Measurements from ENCODE around the gene CACNA1B.
A peak's percentile ranks its signal among the peaks of the same experiment; 100 is the strongest.
"Not testable (repeated sequence)": the region's sequence is repeated elsewhere in the genome, so short reads cannot be mapped to it uniquely, and the experiment has no call there.

Gene CACNA1B

DNA sequence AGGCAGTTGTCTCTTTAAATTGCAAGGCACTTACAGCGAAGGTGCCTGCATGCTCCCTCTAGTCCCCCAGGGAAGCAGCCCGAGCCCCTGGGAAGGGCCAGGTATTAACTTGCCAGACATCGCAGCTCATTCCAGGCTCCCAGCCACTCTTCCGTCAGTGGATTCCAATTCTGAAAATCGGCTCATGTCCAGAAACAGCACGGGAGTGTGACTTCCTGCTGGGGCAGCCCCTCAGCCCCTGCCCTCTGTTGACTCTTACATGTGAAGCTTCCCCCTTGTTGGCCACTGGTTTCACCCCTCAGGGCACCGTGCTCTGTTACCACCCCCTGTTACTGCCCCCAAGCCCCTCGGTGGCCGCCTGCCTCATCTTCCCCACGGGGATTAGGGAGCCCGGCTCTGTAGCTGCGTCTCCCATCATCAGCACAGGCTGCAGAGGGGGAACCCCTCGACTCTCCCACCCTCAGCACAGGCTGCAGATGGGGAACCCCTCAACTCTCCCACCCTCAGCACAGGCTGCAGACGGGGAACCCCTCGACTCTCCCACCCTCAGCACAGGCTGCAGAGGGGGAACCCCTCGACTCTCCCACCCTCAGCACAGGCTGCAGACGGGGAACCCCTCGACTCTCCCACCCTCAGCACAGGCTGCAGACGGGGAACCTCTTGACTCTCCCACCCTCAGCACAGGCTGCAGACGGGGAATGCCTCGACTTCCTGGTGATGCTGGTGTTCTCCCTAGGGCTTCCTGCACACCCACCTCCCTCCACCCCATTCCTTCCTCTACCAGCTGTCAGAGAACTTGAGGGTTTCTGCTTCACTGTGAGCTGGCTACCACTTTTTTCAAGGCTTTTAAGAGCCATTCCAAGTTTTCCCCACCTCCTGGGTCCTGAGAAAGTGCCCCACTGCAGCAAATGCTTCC lies 11.1 kb upstream of the CACNA1B start:
- DNase-seq (ENCODE audit: low spot score) = no peak

DNA sequence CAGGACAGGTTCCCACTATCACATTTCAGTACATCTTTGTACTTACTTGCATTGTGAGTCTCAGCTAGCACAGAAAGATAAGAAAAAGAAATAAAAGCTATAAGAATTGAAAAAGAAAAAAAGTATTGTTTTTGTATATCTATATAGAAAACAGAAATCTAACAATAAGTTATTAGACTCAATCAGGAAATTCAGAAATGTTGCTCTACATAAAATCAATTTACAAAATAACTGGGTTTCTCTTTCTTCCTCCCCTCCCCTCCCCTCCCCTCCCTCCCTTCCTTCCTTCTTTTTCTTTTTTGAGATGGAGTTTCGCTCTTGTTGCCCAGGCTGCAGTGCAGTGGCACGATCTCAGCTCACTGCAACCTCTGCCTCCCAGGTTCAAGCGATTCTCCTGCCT lies 7.2 kb upstream of the CACNA1B start:
- DNase-seq (ENCODE audit: low spot score) = no peak

DNA sequence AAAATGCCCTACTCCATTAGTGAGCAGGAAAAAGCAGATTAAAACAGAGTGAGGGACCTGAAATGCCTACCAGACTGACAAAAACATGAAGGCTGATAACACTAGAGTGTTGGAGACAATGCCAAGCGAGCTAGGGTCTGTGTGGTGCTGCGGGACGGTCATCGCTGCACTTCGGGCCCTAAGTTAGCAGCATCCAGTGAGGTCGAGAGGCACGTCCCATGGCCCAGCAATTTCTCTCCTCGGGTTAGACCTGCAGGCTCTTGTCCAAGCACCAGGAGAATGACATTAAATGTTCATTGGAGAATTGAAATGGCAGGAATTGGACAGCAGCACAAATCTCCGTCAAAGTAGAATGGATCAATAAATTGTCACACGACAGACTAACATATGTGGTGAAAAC lies 5.3 kb upstream of the CACNA1B start:
- no peak for DNase-seq (ENCODE audit: low spot score)

GRCh38 chr9:137873408-137873807 lies 4.2 kb upstream of the CACNA1B start:
- no peak for DNase-seq (ENCODE audit: low spot score)

DNA sequence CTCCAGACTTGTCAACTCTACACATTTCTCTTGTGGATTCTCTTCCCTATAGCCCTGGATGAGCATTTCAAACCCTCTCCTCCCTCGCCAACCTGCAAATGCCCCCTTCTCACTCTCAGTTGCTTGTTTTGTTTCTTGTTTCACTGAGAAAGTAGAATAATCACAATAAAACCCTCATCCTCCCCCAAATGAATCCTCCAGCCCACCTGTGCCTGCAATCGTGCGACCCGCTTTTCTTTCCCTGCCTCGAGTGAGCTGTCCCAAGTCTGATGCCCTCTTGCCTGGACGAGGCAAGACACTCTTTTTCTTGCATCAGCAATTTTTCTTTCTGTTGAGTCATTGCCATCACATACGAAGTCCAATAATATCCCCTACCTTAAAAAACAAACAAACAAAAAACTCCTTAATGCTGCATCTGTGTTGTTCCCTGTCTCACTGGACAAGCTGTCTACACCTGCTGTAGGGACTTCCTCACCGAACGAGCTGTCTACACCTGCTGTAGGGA lies 3.7 kb upstream of the CACNA1B start:
- DNase-seq (ENCODE audit: low spot score) = no peak

GRCh38 chr9:137875354-137875753 lies 2.2 kb upstream of the CACNA1B start:
- DNase-seq (ENCODE audit: low spot score) = no peak

GRCh38 chr9:137875846-137876245 lies 1.7 kb upstream of the CACNA1B start:
- DNase-seq (ENCODE audit: low spot score) = no peak

DNA sequence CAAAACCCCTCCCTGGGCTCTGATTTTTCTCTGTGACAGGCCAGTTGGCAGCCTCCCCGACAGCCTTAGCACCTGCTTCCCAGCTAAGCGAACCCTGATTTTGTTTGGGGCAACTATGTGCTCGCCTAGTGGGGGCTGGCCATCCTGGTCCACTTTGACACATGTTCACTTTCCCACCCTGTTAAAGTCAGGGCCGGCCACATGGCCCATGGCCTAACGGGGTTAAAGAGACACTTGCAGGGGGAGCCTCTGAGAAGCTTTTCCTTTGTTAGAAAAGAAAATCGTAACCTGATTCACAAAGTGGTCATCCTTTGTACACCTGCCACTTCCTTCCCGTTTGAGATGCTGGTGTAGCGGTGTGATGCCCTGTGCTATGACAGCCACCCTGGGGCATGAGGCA lies 1.3 kb upstream of the CACNA1B start:
- DNase-seq (ENCODE audit: low spot score) = no peak

DNA sequence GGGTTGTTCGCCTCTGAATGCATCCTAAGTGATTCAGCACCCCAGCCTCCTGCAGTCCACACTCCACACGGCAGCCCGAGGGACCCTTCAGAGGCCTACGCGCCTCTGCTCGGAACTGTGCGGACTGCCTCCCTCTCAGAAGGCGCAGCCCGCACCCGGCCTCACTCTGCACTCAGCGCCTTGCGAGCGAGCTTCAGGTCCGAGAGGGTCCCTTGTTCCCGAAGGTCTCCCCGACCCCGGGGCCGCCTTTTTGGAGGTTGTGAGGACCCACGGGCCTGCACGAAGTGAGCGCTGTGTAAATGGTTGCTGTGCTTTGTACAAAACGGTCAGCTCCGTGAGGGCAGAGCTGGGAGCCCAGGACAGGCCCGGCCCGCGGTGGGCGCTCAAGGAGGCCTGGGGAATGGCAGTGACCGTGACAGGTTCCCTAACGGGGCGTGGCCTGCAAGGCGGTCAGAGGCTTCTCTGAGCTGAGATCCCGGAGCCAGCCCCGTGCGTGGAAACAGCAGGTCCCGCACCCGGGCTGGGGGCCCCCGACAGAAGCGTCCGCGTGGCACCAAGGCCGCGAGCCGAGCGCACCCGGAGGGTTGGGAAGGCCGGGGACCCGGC lies 698 bp upstream of the CACNA1B start:
- no peak for DNase-seq (ENCODE audit: low spot score)

DNA sequence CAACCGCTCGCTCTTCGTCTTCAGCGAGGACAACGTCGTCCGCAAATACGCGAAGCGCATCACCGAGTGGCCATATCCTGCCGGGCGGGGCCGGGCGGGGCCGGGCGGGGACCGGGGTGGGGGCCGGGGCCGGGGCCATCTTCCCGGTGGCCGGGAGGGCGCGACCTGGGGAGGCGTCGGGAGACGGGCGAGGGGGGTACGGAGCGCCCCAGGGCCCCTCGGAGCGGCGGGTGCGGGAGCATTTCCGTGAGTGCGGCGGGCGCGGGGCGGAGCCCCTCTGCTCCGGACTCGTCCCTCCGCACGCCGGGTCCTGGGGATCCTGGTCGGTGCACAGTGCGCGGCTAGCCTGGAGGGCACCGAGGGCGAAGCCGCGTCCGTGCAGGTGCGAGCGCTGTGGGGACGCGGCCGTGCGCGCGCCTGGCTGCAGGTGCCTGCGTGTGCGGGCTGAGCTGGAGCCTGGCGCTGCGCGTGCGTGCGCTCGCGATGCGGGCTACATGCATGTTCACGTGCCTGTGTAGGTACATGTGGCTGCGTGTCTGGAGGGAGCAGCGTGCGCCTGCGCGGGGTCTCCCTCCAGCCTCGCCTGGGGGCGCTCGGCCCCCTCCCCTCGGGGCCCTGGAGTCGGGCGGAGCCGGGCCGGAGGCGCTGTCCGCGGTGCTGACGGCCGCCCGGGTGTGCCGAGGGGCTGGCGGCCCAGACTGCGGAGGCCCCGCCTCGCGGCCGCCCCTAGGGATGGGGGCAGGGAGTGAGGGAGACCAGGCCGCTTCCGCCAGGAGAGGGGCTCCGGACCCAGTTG lies 762 bp downstream of the CACNA1B start:
- DNase-seq (ENCODE audit: low spot score) = peak; percentile 41

GRCh38 chr9:137879052-137879451 lies 1.5 kb downstream of the CACNA1B start:
- DNase-seq (ENCODE audit: low spot score) = no peak

DNA sequence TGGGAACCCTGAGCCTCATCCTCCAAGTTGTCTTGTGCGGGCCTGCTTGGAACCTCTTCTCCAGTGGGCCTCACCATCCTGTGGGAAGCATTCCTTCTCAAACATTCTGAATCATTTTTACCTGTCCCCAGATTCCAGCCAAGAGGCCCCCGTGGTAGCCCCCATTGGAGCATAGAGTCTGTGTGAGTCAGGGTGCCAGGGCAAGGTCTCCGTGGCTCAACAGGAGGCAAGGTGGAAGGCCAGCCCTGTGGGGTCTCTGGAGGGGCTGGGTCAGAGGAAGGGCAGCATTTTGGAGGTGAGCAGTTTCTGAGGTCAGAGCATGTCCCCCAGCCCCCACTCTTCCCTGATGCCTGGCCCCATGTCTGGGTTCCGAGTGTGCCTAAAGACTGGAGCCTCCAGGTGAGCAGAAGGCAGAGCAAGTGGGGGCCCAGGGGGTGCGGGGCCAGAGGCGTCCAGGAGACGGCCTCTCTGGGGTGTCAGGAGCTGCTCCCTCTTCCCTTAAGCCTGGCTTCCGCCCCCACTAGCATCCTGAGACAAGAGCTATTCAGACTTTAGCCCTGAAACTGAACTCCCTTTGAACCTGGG lies 2.1 kb downstream of the CACNA1B start:
- DNase-seq (ENCODE audit: low spot score) = no peak

DNA sequence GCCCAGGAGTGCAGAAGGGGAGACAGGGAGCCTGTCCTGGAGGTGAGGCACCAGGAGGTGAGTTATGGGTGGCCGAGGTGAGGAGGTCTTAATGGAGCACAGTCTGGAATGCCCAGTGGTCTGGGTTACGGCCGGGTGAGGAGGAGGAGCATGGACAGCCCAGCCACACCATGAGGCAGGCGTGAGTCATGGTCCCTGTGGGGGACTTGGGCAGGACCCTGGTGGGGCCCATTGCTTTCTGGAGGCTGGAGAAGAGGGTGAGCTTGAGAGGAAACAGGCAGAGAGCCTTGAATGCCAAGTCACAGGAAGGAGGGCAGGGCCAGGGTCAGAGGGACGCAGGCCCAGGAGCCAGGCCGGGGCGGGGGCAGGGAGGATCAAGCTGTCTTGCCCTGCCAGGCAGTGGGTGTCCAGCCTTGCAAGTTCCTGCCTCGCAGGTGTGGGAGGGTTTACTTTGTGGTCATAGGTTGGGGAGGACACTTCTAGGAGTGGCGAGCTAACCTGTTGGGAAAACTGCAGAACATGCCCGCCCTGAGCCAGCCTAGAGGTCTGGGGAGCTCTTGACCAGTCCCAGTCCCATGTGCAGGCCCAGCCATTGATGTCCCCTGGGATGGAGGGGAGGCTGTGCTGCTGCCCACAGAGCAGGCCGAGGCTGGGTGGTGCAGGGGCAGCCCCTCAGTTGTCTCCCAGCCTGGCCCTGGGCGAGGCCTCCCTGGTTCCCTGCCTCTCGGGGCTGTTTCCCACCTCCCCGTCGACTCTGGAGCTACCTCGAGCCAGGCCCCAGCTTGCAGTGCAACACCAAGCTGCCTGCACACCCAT lies 2.8 kb downstream of the CACNA1B start:
- no peak for DNase-seq (ENCODE audit: low spot score)

DNA sequence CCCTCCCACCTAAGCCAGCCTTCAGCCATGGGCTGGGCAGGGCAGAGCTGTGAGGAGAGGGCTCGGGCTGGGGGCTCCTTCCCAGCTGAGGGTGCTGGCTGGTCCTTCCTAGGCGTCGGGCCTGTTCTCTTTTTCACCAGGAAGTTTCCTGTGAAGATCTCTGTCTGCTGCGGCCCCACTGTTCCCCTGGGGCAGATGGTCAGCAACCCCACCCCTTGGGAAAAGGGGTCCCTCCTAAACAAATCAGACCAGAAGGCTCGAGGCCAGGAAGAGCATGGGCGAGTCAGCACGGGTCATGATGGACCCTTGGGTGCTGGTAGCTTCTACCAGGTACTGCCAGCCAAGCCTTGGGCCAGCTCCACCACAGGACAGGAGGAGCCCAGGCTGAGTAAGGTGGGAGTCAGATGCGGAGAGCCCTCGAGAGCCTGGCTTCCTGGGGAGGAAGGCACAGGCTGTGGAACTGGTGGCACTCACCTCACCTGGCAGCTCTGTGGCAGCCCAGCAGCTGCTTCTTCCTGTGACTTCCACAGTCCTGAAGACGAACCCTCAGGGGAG lies 3.5 kb downstream of the CACNA1B start:
- DNase-seq (ENCODE audit: low spot score) = no peak

- DNase-seq (ENCODE audit: low spot score) = no peak
Measured at GRCh38 chr9:137881591-137882505, 4.3 kb downstream of the CACNA1B start.

GRCh38 chr9:137882506-137882821 lies 4.9 kb downstream of the CACNA1B start:
- no peak for DNase-seq (ENCODE audit: low spot score)

GRCh38 chr9:137883977-137884376 lies 6.4 kb downstream of the CACNA1B start:
- DNase-seq (ENCODE audit: low spot score) = not testable (repeated sequence)

DNA sequence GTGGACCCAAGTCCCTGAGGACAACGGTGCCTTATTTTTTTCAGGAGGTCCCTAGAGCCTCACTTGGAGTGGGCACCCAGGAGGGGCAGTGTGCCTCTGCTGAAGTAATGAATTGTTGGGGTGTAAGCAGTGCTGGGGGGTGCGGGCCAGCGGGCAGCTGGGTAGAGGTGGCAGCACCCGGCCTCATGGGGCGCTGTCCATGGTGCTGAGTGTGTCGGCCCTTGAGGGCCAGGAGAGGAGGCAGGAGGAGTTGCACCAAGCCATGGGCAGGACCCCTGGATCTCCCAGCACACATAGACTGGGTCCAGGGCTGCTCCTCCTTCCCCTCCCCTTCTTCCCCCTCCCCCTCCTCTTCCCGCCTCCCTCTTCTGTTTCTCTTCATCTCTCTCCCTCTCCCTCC lies 7.0 kb downstream of the CACNA1B start:
- not testable (repeated sequence) for DNase-seq (ENCODE audit: low spot score)

- not testable (repeated sequence) for DNase-seq (ENCODE audit: low spot score)
Measured at GRCh38 chr9:137885121-137885520, 7.5 kb downstream of the CACNA1B start.

GRCh38 chr9:137888621-137889020 lies 11.0 kb downstream of the CACNA1B start:
- DNase-seq (ENCODE audit: low spot score) = not testable (repeated sequence)
